ENCODE measurements around the gene RIC1. TPM values are rescaled to one million over a fixed set of nuclear protein-coding genes. Genes with fewer than 3 reads are reported as not detected.
A peak's percentile ranks its signal among the peaks of the same experiment; 100 is the strongest.
"Not testable (repeated sequence)": the region's sequence is repeated elsewhere in the genome, so short reads cannot be mapped to it uniquely, and the experiment has no call there.

The RIC1 gene
- total and polyA plus RNA-seq, 3 experiments from 2014 or later = 6.3 to 15.0 (median 13.2) TPM

- peak overlapping the region; percentile 81 for H3K27ac ChIP-seq (ENCODE audit: low read depth, low read length)
- H3K4me1 Mint-ChIP-seq = peaks cover 40 to 63% (median 50%) of the 10 kb centered on the region in 3 donors
- peak overlapping the region; percentile 87 to 98 (median 92) for H3K4me3 Mint-ChIP-seq
- no peaks in the 10 kb centered on the region for H3K9me3 Mint-ChIP-seq
- peaks cover 55% of the 10 kb centered on the region for H3K4me1 ChIP-seq (ENCODE audit: insufficient read depth, low read length)
- H3K27ac Mint-ChIP-seq = peak overlapping the region; percentile 92 to 99 (median 98)
- ChIA-PET CTCF (interaction anchor here (1.1 to 2.8 kb wide), 2 partner anchors 27 to 177 kb away, joined by 7 to 17 read pairs; partner anchors contain the start of gene CD274), POLR2A (interaction anchor here (0.7 to 1.2 kb wide), 3 partner anchors 177 to 835 kb away, joined by 4 to 10 read pairs (median 8); partner anchors contain the start of gene CD274)
- H3K4me3 ChIP-seq (ENCODE audit: low read length) = peak overlapping the region; percentile 68
- peak in 3 of 5 donors; percentile 40 to 74 (median 52) for DNase-seq
- no peaks in the 10 kb centered on the region for H3K27me3 Mint-ChIP-seq
- peaks cover 0 to 20% (median 2%) of the 10 kb centered on the region in 3 donors for H3K36me3 Mint-ChIP-seq
- H3K36me3 ChIP-seq (ENCODE audit: insufficient read depth, low read length) = no peaks in the 10 kb centered on the region
- H3K27me3 ChIP-seq (ENCODE audit: insufficient read depth, low read length, poor library complexity, severe bottlenecking) = no peaks in the 10 kb centered on the region
- H3K9me3 ChIP-seq (ENCODE audit: low read length) = no peaks in the 10 kb centered on the region
Measured at GRCh38 chr9:5626727-5627634, 1.9 kb upstream of the RIC1 start.

DNA sequence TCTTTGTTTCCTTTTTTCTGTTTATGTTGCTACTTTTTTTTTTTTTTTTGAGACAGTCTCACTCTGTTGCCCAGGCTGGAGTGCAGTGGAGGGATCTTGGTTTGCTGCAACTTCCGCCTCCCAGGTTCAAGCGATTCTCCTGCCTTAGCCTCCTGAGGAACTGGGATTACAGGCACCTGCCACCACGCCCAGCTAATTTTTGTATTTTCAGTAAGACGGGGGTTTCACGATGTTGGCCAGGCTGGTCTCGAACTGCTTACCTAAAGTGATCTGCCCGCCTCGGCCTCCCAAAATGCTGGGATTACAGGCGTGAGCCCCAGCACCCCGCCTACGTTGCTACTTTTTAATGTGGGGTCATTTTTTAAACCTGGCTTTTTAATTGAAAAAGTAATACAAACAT is 1.2 kb upstream of the RIC1 start:
- H3K4me3 Mint-ChIP-seq = peak overlapping the region; percentile 87 to 98 (median 92)

DNA sequence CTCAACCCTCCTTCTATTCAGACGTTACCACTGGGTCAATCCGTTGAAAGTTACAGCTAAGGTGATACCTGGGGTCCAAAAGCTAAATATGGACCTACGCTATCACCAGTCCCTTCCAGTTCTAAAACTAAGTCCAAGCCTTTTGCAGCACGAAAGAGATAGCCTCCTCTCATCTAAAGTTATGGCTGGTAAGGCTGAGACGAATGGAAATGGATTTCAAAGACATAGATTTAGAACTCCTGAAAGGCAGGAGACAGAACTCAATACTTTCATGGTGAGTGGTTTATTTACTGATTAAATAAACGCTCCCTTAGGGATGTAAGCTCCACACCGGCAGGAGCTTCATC is 751 bp upstream of the RIC1 start:
- peak overlapping the region; percentile 92 to 99 (median 98) for H3K27ac Mint-ChIP-seq
- Histone ChIP-seq H3K36me3 (ENCODE audit: insufficient read depth, low read length) (no peaks in the 10 kb centered on the region), H3K9me3 (ENCODE audit: low read length) (no peaks in the 10 kb centered on the region), H3K27me3 (ENCODE audit: insufficient read depth, low read length, poor library complexity, severe bottlenecking) (no peaks in the 10 kb centered on the region), H3K4me1 (ENCODE audit: insufficient read depth, low read length) (peaks cover 52% of the 10 kb centered on the region), H3K4me3 (ENCODE audit: low read length) (peak overlapping the region; percentile 68), H3K27ac (ENCODE audit: low read depth, low read length) (peak overlapping the region; percentile 81)
- no peaks in the 10 kb centered on the region for H3K9me3 Mint-ChIP-seq
- ChIA-PET CTCF (interaction anchor here (0.9 to 2.8 kb wide), 11 partner anchors 28 to 868 kb away, joined by 3 to 17 read pairs (median 4); partner anchors contain the start of genes CD274, ERMP1, JAK2 and PLGRKT), POLR2A (interaction anchor here (0.6 to 1.5 kb wide), 12 partner anchors 42 to 1130 kb away, joined by 3 to 10 read pairs (median 4); partner anchors contain the start of genes CD274, ERMP1, JAK2 and KDM4C)
- no peaks in the 10 kb centered on the region for H3K27me3 Mint-ChIP-seq
- peaks cover 47 to 72% (median 60%) of the 10 kb centered on the region in 3 donors for H3K4me1 Mint-ChIP-seq
- peak overlapping the region; percentile 87 to 98 (median 92) for H3K4me3 Mint-ChIP-seq
- peaks cover 0 to 20% (median 2%) of the 10 kb centered on the region in 3 donors for H3K36me3 Mint-ChIP-seq
- DNase-seq = no peak

More for the DNA sequence above, 1.2 kb upstream of the RIC1 start:
- H3K4me1 Mint-ChIP-seq = peaks cover 45 to 71% (median 57%) of the 10 kb centered on the region in 3 donors
- CTCF ChIA-PET = interaction anchor here (1.0 to 2.8 kb wide), 7 partner anchors 27 to 785 kb away, joined by 3 to 17 read pairs (median 5); partner anchors contain the start of genes CD274, ERMP1, JAK2 and PLGRKT
- not testable (repeated sequence) for H3K36me3 ChIP-seq (ENCODE audit: insufficient read depth, low read length); H3K27me3 ChIP-seq (ENCODE audit: insufficient read depth, low read length, poor library complexity, severe bottlenecking); H3K9me3 Mint-ChIP-seq; H3K27me3 Mint-ChIP-seq; H3K9me3 ChIP-seq (ENCODE audit: low read length); DNase-seq
- peaks cover 0 to 20% (median 2%) of the 10 kb centered on the region in 3 donors for H3K36me3 Mint-ChIP-seq
- POLR2A ChIA-PET = interaction anchor here (0.7 to 1.4 kb wide), 5 partner anchors 177 to 835 kb away, joined by 3 to 10 read pairs (median 8); partner anchors contain the start of genes CD274, ERMP1 and PLGRKT
- Histone ChIP-seq H3K27ac (ENCODE audit: low read depth, low read length) (peak overlapping the region; percentile 81), H3K4me3 (ENCODE audit: low read length) (peak overlapping the region; percentile 68), H3K4me1 (ENCODE audit: insufficient read depth, low read length) (peaks cover 55% of the 10 kb centered on the region)
- peak overlapping the region; percentile 92 to 99 (median 98) for H3K27ac Mint-ChIP-seq

- ChIA-PET POLR2A (interaction anchor here (0.6 to 1.5 kb wide), 10 partner anchors 43 to 1128 kb away, joined by 3 to 10 read pairs (median 5); partner anchors contain the start of genes JAK2, KDM4C, PDCD1LG2 and PLGRKT), CTCF (interaction anchor here (1.1 to 2.8 kb wide), 8 partner anchors 29 to 870 kb away, joined by 3 to 17 read pairs (median 4); partner anchors contain the start of genes CD274, ERMP1, RANBP6 and UHRF2)
- Histone ChIP-seq H3K36me3 (ENCODE audit: insufficient read depth, low read length) (no peaks in the 10 kb centered on the region), H3K9me3 (ENCODE audit: low read length) (no peaks in the 10 kb centered on the region), H3K27me3 (ENCODE audit: insufficient read depth, low read length, poor library complexity, severe bottlenecking) (no peaks in the 10 kb centered on the region), H3K27ac (ENCODE audit: low read depth, low read length) (peak overlapping the region; percentile 81), H3K4me1 (ENCODE audit: insufficient read depth, low read length) (peaks cover 41% of the 10 kb centered on the region), H3K4me3 (ENCODE audit: low read length) (peak overlapping the region; percentile 68)
- DNase-seq = peak in 2 of 5 donors; percentile 37 to 62
- Mint-ChIP-seq H3K36me3 (peaks cover 0 to 20% (median 1%) of the 10 kb centered on the region in 3 donors), H3K4me3 (peak overlapping the region; percentile 96 to 99 (median 98)), H3K4me1 (peaks cover 57 to 72% (median 70%) of the 10 kb centered on the region in 3 donors), H3K9me3 (no peaks in the 10 kb centered on the region), H3K27me3 (no peaks in the 10 kb centered on the region), H3K27ac (peak overlapping the region; percentile 87 to 99 (median 93))
Measured at GRCh38 chr9:5629312-5630080, 589 bp downstream of the RIC1 start.

GRCh38 chr9:5630081-5630507 is 1.2 kb downstream of the RIC1 start:
- Histone ChIP-seq H3K27me3 (ENCODE audit: insufficient read depth, low read length, poor library complexity, severe bottlenecking) (no peaks in the 10 kb centered on the region), H3K4me3 (ENCODE audit: low read length) (peak overlapping the region; percentile 68), H3K4me1 (ENCODE audit: insufficient read depth, low read length) (peaks cover 35% of the 10 kb centered on the region), H3K27ac (ENCODE audit: low read depth, low read length) (peak overlapping the region; percentile 81), H3K9me3 (ENCODE audit: low read length) (no peaks in the 10 kb centered on the region), H3K36me3 (ENCODE audit: insufficient read depth, low read length) (no peaks in the 10 kb centered on the region)
- Mint-ChIP-seq H3K27me3 (no peaks in the 10 kb centered on the region), H3K36me3 (peaks cover 0 to 20% (median 0%) of the 10 kb centered on the region in 3 donors), H3K4me1 (peaks cover 55 to 74% (median 72%) of the 10 kb centered on the region in 3 donors), H3K4me3 (peak overlapping the region; percentile 96 to 99 (median 98)), H3K27ac (peak overlapping the region; percentile 87 to 99 (median 93)), H3K9me3 (no peaks in the 10 kb centered on the region)
- ChIA-PET POLR2A (no interaction called here), CTCF (no interaction called here)
- peak in 2 of 5 donors; percentile 9 to 34 for DNase-seq

DNA sequence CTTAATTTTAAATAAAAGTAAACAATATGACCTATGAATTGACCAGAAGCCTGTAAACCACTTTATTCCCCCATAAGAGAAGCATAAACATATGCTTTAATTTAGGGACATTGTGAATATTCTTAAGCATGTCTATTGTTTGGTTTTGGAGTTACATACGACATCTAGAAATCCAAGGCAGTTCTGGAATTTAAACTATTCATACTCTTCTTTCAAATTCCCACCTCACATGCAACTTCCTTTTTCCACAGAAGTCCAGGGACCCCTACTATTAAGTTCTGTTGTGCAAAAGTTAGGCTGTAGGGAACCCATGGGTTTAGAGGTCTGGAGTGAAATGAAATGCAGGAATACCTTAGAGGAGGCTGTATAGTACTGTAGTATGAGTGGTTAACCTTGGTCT is 2.1 kb downstream of the RIC1 start:
- ChIA-PET POLR2A (no interaction called here), CTCF (interaction anchor here (1.5 kb wide), 1 partner anchor 30 kb away, joined by 4 read pairs; no protein-coding TSS in a partner anchor)
- DNase-seq = no peak
- H3K36me3 ChIP-seq (ENCODE audit: insufficient read depth, low read length) = no peaks in the 10 kb centered on the region
- H3K4me3 Mint-ChIP-seq = peak overlapping the region in 1 of 7 donors; percentile 70
- H3K4me3 ChIP-seq (ENCODE audit: low read length) = no peak overlapping the region
- no peaks in the 10 kb centered on the region for H3K27me3 ChIP-seq (ENCODE audit: insufficient read depth, low read length, poor library complexity, severe bottlenecking)
- H3K9me3 Mint-ChIP-seq = peaks cover 0 to 1% (median 0%) of the 10 kb centered on the region in 5 donors
- no peaks in the 10 kb centered on the region for H3K27me3 Mint-ChIP-seq
- H3K9me3 ChIP-seq (ENCODE audit: low read length) = no peaks in the 10 kb centered on the region
- H3K4me1 Mint-ChIP-seq = peaks cover 56 to 77% (median 70%) of the 10 kb centered on the region in 3 donors
- peaks cover 0 to 21% (median 8%) of the 10 kb centered on the region in 3 donors for H3K36me3 Mint-ChIP-seq
- H3K27ac ChIP-seq (ENCODE audit: low read depth, low read length) = no peak overlapping the region
- no peak overlapping the region for H3K27ac Mint-ChIP-seq
- peaks cover 26% of the 10 kb centered on the region for H3K4me1 ChIP-seq (ENCODE audit: insufficient read depth, low read length)

DNA sequence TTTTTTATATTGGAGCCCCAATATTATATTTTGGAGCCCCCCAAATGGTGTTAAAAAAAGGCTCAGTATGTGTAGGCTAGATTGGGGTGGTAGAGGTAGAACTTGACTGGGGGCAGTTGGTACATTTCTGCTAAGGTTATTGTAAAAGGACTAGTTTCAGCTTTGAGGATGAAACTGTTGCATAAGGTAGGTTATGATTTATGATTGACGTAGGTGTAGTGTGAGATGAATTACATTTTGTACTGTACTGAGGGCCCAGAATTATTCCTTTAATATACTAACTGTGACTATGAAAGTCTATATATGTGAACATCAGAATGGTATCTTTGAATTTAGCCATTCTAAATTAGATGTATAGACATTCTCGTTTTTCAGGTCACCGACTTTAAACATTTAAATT is 3.6 kb downstream of the RIC1 start:
- ChIA-PET CTCF (interaction anchor here (1.5 kb wide), 1 partner anchor 32 kb away, joined by 4 read pairs; no protein-coding TSS in a partner anchor), POLR2A (no interaction called here)
- no peak overlapping the region for H3K4me3 ChIP-seq (ENCODE audit: low read length)
- Mint-ChIP-seq H3K4me3 (no peak overlapping the region), H3K27ac (no peak overlapping the region), H3K9me3 (peaks cover 0 to 4% (median 1%) of the 10 kb centered on the region in 5 donors), H3K4me1 (peaks cover 48 to 69% (median 60%) of the 10 kb centered on the region in 3 donors), H3K27me3 (no peaks in the 10 kb centered on the region), H3K36me3 (peaks cover 2 to 20% (median 11%) of the 10 kb centered on the region in 3 donors)
- no peaks in the 10 kb centered on the region for H3K9me3 ChIP-seq (ENCODE audit: low read length)
- H3K27ac ChIP-seq (ENCODE audit: low read depth, low read length) = no peak overlapping the region
- H3K36me3 ChIP-seq (ENCODE audit: insufficient read depth, low read length) = no peaks in the 10 kb centered on the region
- no peaks in the 10 kb centered on the region for H3K27me3 ChIP-seq (ENCODE audit: insufficient read depth, low read length, poor library complexity, severe bottlenecking)
- DNase-seq = no peak
- peaks cover 13% of the 10 kb centered on the region for H3K4me1 ChIP-seq (ENCODE audit: insufficient read depth, low read length)

All from CD8-positive, alpha-beta memory T cell (primary cell).